HepG2 (cell line): Measurements from ENCODE around the gene MEI1. TPM values are rescaled to one million over a fixed set of nuclear protein-coding genes. Genes with fewer than 3 reads are reported as not detected.
A peak's percentile ranks its signal among the peaks of the same experiment; 100 is the strongest.

Experiments used
- HNF4A ChIP-seq: sonication (generic); formaldehyde crosslinking; IDR thresholded peaks from 2 replicates; pipeline ENCODE4 v1.4.0; 2020; ENCODE audit warnings: missing genetic modification reagents
- KDM3A ChIP-seq: IDR thresholded peaks from 2 replicates; pipeline ENCODE4 v1.6.1; 2018; ENCODE audit warnings: low read depth, missing compliant biosample characterization
- KMT2B ChIP-seq: IDR thresholded peaks from 2 replicates; pipeline ENCODE4 v1.6.1; 2016; ENCODE audit warnings: missing genetic modification reagents, missing compliant biosample characterization
- MAF1 ChIP-seq: sonication (generic); formaldehyde crosslinking; IDR thresholded peaks from 2 replicates; pipeline ENCODE4 v1.5.0; 2020; ENCODE audit warnings: missing genetic modification reagents, borderline replicate concordance
- MTF2 ChIP-seq: sonication (generic); formaldehyde crosslinking; IDR thresholded peaks from 2 replicates; pipeline ENCODE4 v1.5.0; 2020; ENCODE audit warnings: missing genetic modification reagents, borderline replicate concordance
- MYC ChIP-seq: sonication (generic); formaldehyde crosslinking; IDR thresholded peaks from 2 replicates; pipeline ENCODE4 v1.9.0; 2021; ENCODE audit warnings: missing genetic modification reagents, borderline replicate concordance
- MZF1 ChIP-seq: sonication (generic); formaldehyde crosslinking; IDR thresholded peaks from 2 replicates; pipeline ENCODE4 v1.8.1; 2023; ENCODE audit warnings: mild to moderate bottlenecking, missing genetic modification reagents, borderline replicate concordance
- POLR2AphosphoS2 ChIP-seq: IDR thresholded peaks from 2 replicates; pipeline ENCODE4 v1.6.1; 2011; ENCODE audit warnings: low read depth, low read length, improper control_type of control experiment
- RNF2 ChIP-seq: fragments of 450-650 bp; conservative IDR thresholded peaks from 2 replicates; pipeline ENCODE4 v1.6.1; 2016; ENCODE audit warnings: low read depth
- SRSF9 ChIP-seq: fragments of 200-400 bp; formaldehyde crosslinking; IDR thresholded peaks from 2 replicates; pipeline ENCODE4 v1.6.1; 2018; ENCODE audit warnings: borderline replicate concordance, mild to moderate bottlenecking, low read depth, low read length; ENCODE audit not compliant: insufficient read depth, poor library complexity, severe bottlenecking
- U2AF2 ChIP-seq: fragments of 200-400 bp; formaldehyde crosslinking; IDR thresholded peaks from 2 replicates; pipeline ENCODE4 v1.6.1; 2017; ENCODE audit warnings: low read depth, mild to moderate bottlenecking, low read length
- ZFX ChIP-seq: sonication (generic); formaldehyde crosslinking; IDR thresholded peaks from 2 replicates; pipeline ENCODE4 v1.4.0; 2020; ENCODE audit warnings: mild to moderate bottlenecking, low read depth, missing genetic modification reagents, moderate library complexity
- ZNF121 ChIP-seq: sonication (generic); formaldehyde crosslinking; IDR thresholded peaks from 2 replicates; pipeline ENCODE4 v1.5.0; 2020; ENCODE audit warnings: mild to moderate bottlenecking, missing genetic modification reagents
- ZNF225 ChIP-seq: sonication (generic); formaldehyde crosslinking; IDR thresholded peaks from 2 replicates; pipeline ENCODE4 v1.4.0; 2020; ENCODE audit warnings: mild to moderate bottlenecking, missing genetic modification reagents
- ZNF253 ChIP-seq: sonication (generic); formaldehyde crosslinking; IDR thresholded peaks from 2 replicates; pipeline ENCODE4 v1.8.0; 2022; ENCODE audit warnings: mild to moderate bottlenecking, missing genetic modification reagents, borderline replicate concordance
- ZNF296 ChIP-seq: sonication (generic); formaldehyde crosslinking; conservative IDR thresholded peaks from 2 replicates; pipeline ENCODE4 v1.5.0; 2020; ENCODE audit warnings: mild to moderate bottlenecking, missing genetic modification reagents
- ZNF501 ChIP-seq: sonication (generic); formaldehyde crosslinking; IDR thresholded peaks from 2 replicates; pipeline ENCODE4 v1.5.1; 2020; ENCODE audit warnings: mild to moderate bottlenecking, moderate library complexity, missing genetic modification reagents
- polyA plus RNA-seq, 8 experiments: library from polyadenylated mRNA; depleted of rRNA in 3 of 8; stranded (reverse) in 7 of 8; unstranded in 1 of 8; fragments of >200 nt; fragmentation: Illumina TruSeq in 4 of 8; extraction: Trizol in 4 of 8; gene quantifications; 2 replicates each; pipeline versions ENCODE4 v1.2.1 to v1.2.3, GENCODE V29; 2011 to 2016; ENCODE audit warnings: low read depth in 4 of 8, missing spikeins in 1 of 8, mixed read lengths in 1 of 8; ENCODE audit not compliant: insufficient read depth in 1 of 8
- total RNA-seq, 5 experiments: library from RNA; depleted of rRNA; stranded (reverse); fragments of >200 nt; fragmentation: Illumina TruSeq; extraction: Trizol; gene quantifications; 2 replicates each; pipeline ENCODE4 v1.2.3, GENCODE V29; 2016; ENCODE audit warnings: low read depth in 1 of 5
- TF ChIP-seq, protein P1 (sequence below): sonication (generic); formaldehyde crosslinking; IDR thresholded peaks from 2 replicates; pipeline ENCODE4 v1.8.1; 2023; ENCODE audit warnings: mild to moderate bottlenecking, moderate library complexity, missing genetic modification reagents
- TF ChIP-seq, protein P2 (sequence below): sonication (generic); formaldehyde crosslinking; IDR thresholded peaks from 2 replicates; pipeline ENCODE4 v1.8.1; 2023; ENCODE audit warnings: mild to moderate bottlenecking, missing genetic modification reagents
- TF ChIP-seq, protein P3 (sequence below): sonication (generic); formaldehyde crosslinking; IDR thresholded peaks from 2 replicates; pipeline ENCODE4 v1.4.0; 2020; ENCODE audit warnings: missing genetic modification reagents
- TF ChIP-seq, protein P4 (sequence below): sonication (generic); formaldehyde crosslinking; IDR thresholded peaks from 2 replicates; pipeline ENCODE4 v1.5.0; 2020; ENCODE audit warnings: missing genetic modification reagents
- TF ChIP-seq, protein P5 (sequence below): IDR thresholded peaks from 2 replicates; pipeline ENCODE4 v1.6.1; 2016; ENCODE audit warnings: missing genetic modification reagents, missing compliant biosample characterization

Gene MEI1
- total and polyA plus RNA-seq, 2 of the 13 experiments (the other 11 are each of a cell fraction or from before 2014, with no cell fraction given) = 0.75 to 1.9 TPM

DNA sequence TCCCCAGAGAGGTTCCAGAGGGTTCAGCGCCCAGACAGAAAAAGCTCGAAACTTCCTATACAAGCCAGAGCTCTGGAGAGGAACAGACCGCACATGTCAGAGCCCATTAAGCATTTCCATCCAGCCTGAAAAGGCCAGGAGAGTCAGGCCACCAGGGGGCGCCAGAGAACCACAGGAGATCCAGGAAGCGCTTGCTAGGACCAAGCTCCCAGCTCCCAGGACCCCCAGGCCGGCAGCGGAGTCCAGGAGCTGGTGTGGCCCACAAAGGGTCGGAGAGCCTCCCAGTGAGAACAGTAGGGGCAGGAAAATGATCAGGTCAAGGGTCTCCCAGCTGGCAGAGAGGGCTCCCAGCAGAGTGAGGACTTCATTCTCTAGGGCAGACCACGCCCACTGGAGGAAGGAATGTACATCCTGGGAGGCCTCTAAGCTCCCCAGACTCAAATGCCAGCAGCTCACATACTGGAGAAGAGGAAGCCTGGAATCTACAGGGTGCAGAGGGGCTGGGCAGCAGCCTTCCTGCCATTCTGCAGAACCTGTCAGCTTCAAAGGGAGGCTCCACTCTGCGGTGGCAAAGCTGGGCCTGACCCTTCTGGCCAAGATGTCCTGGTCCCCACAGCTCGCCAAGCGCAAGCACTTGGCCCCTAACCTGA is 2.1 kb upstream of the MEI1 start (continued):
- TF ChIP-seq MTF2 (CRISPR knock-in tag) (no peak), MYC (CRISPR knock-in tag) (no peak), MAF1 (CRISPR knock-in tag) (no peak), HNF4A (CRISPR knock-in tag) (no peak), KDM3A (CRISPR knock-in tag) (peak; percentile 64; the same call in 1 of the 2 replicates), ZNF501 (peak; percentile 82), RNF2 (no peak), ZNF121 (CRISPR knock-in tag) (no peak), ZNF253 (CRISPR knock-in tag) (no peak), KMT2B (CRISPR knock-in tag) (no peak), MZF1 (CRISPR knock-in tag) (no peak), POLR2AphosphoS2 (no peak), U2AF2 (no peak), ZFX (CRISPR knock-in tag) (peak; percentile 43; the same call in 1 of the 2 replicates), SRSF9 (no peak), ZNF225 (CRISPR knock-in tag) (no peak), ZNF296 (CRISPR knock-in tag) (no peak)
- TF ChIP-seq, protein P1, sequence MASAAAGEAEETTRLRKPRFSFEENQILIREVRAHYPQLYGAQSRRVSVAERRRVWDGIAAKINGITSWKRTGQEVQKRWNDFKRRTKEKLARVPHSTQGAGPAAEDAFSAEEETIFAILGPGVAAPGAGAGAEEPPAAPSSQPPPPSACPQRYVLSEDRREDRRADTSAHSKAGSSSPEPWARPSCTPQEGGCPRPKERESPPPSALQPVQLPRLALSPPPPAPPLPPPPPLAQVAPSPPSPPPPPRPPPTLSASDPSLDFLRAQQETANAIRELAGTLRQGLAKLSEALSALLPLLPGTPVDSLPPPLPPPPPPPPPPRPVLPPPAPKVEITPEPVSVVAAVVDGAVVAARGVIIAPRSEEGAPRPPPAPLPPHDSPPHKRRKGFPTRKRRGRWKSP = no peak
- TF ChIP-seq, protein P2, sequence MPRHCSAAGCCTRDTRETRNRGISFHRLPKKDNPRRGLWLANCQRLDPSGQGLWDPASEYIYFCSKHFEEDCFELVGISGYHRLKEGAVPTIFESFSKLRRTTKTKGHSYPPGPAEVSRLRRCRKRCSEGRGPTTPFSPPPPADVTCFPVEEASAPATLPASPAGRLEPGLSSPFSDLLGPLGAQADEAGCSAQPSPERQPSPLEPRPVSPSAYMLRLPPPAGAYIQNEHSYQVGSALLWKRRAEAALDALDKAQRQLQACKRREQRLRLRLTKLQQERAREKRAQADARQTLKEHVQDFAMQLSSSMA (CRISPR knock-in tag) = peak; percentile 65; the same call in 1 of the 2 replicates
- TF ChIP-seq, protein P3, sequence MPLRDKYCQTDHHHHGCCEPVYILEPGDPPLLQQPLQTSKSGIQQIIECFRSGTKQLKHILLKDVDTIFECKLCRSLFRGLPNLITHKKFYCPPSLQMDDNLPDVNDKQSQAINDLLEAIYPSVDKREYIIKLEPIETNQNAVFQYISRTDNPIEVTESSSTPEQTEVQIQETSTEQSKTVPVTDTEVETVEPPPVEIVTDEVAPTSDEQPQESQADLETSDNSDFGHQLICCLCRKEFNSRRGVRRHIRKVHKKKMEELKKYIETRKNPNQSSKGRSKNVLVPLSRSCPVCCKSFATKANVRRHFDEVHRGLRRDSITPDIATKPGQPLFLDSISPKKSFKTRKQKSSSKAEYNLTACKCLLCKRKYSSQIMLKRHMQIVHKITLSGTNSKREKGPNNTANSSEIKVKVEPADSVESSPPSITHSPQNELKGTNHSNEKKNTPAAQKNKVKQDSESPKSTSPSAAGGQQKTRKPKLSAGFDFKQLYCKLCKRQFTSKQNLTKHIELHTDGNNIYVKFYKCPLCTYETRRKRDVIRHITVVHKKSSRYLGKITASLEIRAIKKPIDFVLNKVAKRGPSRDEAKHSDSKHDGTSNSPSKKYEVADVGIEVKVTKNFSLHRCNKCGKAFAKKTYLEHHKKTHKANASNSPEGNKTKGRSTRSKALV (CRISPR knock-in tag) = 0 out of 2 replicates have a peak, but pooled peaks have one; percentile 35
- TF ChIP-seq, protein P4, sequence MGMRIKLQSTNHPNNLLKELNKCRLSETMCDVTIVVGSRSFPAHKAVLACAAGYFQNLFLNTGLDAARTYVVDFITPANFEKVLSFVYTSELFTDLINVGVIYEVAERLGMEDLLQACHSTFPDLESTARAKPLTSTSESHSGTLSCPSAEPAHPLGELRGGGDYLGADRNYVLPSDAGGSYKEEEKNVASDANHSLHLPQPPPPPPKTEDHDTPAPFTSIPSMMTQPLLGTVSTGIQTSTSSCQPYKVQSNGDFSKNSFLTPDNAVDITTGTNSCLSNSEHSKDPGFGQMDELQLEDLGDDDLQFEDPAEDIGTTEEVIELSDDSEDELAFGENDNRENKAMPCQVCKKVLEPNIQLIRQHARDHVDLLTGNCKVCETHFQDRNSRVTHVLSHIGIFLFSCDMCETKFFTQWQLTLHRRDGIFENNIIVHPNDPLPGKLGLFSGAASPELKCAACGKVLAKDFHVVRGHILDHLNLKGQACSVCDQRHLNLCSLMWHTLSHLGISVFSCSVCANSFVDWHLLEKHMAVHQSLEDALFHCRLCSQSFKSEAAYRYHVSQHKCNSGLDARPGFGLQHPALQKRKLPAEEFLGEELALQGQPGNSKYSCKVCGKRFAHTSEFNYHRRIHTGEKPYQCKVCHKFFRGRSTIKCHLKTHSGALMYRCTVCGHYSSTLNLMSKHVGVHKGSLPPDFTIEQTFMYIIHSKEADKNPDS (CRISPR knock-in tag) = no peak
- TF ChIP-seq, protein P5, sequence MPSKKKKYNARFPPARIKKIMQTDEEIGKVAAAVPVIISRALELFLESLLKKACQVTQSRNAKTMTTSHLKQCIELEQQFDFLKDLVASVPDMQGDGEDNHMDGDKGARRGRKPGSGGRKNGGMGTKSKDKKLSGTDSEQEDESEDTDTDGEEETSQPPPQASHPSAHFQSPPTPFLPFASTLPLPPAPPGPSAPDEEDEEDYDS (CRISPR knock-in tag) = no peak
